Testis (tissue), 2 donors: ENCODE data around the gene MEIS3.
"Not testable (repeated sequence)": the region's sequence is repeated elsewhere in the genome, so short reads cannot be mapped to it uniquely, and the experiment has no call there.

Source experiments
- CTCF ChIP-seq, 3 experiments: fragments of 450-650 bp in 2 of 3; fragments of 200-600 bp in 1 of 3; sonication (generic) in 1 of 3; IDR thresholded peaks; one replicate each; pipeline ENCODE4 v1.5.1; 2016 to 2019; ENCODE audit warnings: antibody characterized with exemption in 3 of 3, mild to moderate bottlenecking in 2 of 3, moderate library complexity in 1 of 3
- POLR2A ChIP-seq: fragments of 450-650 bp; IDR thresholded peaks from one replicate; pipeline ENCODE4 v1.6.1; 2017; ENCODE audit warnings: antibody characterized with exemption, mild to moderate bottlenecking, moderate library complexity

DNA sequence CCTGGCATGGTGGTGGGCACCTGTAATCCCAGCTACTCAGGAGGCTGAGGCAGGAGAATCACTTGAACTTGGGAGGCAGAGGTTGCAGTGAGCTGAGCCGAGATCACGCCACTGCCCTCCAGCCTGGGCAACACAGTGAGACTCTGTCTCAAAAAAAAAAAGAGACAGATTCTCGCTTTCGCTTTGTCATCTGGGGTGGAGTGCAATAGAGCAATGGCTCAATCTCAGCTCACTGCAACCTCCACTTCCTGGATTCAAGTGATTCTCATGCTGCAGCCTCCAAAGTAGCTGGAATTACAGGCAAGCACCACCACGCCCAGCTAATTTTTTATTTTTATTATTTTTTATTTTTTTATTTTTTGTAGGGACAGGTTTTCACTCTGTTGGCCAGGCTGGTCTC is 30.6 kb downstream of the MEIS3 start:
- not testable (repeated sequence) for TF ChIP-seq CTCF (IDR thresholded peaks at IDR 0.05); POLR2A
